ENCODE data around the gene MRPL23. TPM values are rescaled to one million over a fixed set of nuclear protein-coding genes. Genes with fewer than 3 reads are reported as not detected.

The MRPL23 gene
- total and polyA plus RNA-seq, 2 donors (not counting 1 experiment from before 2014, with no cell fraction given): 68.2 to 95.3 TPM

GRCh38 chr11:1959786-1960185 is 12.7 kb downstream of the MRPL23 start:
- no peak overlapping the region for H2AFZ ChIP-seq (ENCODE audit: low read length)
- H3K36me3 ChIP-seq (ENCODE audit: control insufficient read depth, insufficient read depth, low read length): no peaks in the 10 kb centered on the region
- no peak overlapping the region for H3K27ac ChIP-seq (ENCODE audit: insufficient read depth, low read length)
- no peaks in the 10 kb centered on the region for H3K9me3 ChIP-seq (ENCODE audit: control insufficient read depth, insufficient read depth, low read depth, low read length)
- no peaks in the 10 kb centered on the region for H3K4me1 ChIP-seq (ENCODE audit: control insufficient read depth, extremely low read depth, insufficient read depth, low read length)
- TF ChIP-seq EZH2 (IDR thresholded peaks at IDR 0.05; ENCODE audit: low read length, missing control alignments) (no peak), CTCF (conservative IDR thresholded peaks at IDR 0.05 in 1 of 2, IDR thresholded peaks at IDR 0.05 in 1 of 2; ENCODE audit: low read depth in 1 of 2, low read length in 2 of 2) (no peak)
- no peaks in the 10 kb centered on the region for H3K27me3 ChIP-seq (ENCODE audit: control insufficient read depth, insufficient read depth, low read length)
- no peak overlapping the region for H3K4me2 ChIP-seq (ENCODE audit: extremely low read depth, insufficient read depth, low read length)
- no peak overlapping the region for H3K9ac ChIP-seq (ENCODE audit: insufficient read depth, low read length)
- H3K4me3 ChIP-seq (replicated peaks in 1 of 4; ENCODE audit: control extremely low read depth in 1 of 4, insufficient read depth in 1 of 4, low read depth in 3 of 4, low read length in 4 of 4): no peak overlapping the region
- H4K20me1 ChIP-seq (ENCODE audit: control insufficient read depth, extremely low read depth, insufficient read depth, low read length): no peaks in the 10 kb centered on the region
- no peaks in the 10 kb centered on the region for H3K79me2 ChIP-seq (ENCODE audit: control insufficient read depth, insufficient read depth, low read length)
- DNase-seq (ENCODE audit: low read depth in 2 of 2): no peak

GRCh38 chr11:1963864-1964263 is 16.7 kb downstream of the MRPL23 start:
- TF ChIP-seq EZH2 (IDR thresholded peaks at IDR 0.05; ENCODE audit: low read length, missing control alignments) (no peak), CTCF (conservative IDR thresholded peaks at IDR 0.05 in 1 of 2, IDR thresholded peaks at IDR 0.05 in 1 of 2; ENCODE audit: low read depth in 1 of 2, low read length in 2 of 2) (no peak)
- H3K27ac ChIP-seq (ENCODE audit: insufficient read depth, low read length): no peak overlapping the region
- H3K4me3 ChIP-seq (replicated peaks in 1 of 4; ENCODE audit: control extremely low read depth in 1 of 4, insufficient read depth in 1 of 4, low read depth in 3 of 4, low read length in 4 of 4): no peak overlapping the region

GRCh38 chr11:1964348-1964747 is 17.2 kb downstream of the MRPL23 start:
- no peak overlapping the region for H3K4me2 ChIP-seq (ENCODE audit: extremely low read depth, insufficient read depth, low read length)
- H3K36me3 ChIP-seq (ENCODE audit: control insufficient read depth, insufficient read depth, low read length): no peaks in the 10 kb centered on the region
- TF ChIP-seq CTCF (conservative IDR thresholded peaks at IDR 0.05 in 1 of 2, IDR thresholded peaks at IDR 0.05 in 1 of 2; ENCODE audit: low read depth in 1 of 2, low read length in 2 of 2): no peak
- TF ChIP-seq EZH2 (IDR thresholded peaks at IDR 0.05; ENCODE audit: low read length, missing control alignments): no peak
- no peaks in the 10 kb centered on the region for H4K20me1 ChIP-seq (ENCODE audit: control insufficient read depth, extremely low read depth, insufficient read depth, low read length)
- H3K9ac ChIP-seq (ENCODE audit: insufficient read depth, low read length): no peak overlapping the region
- H3K27ac ChIP-seq (ENCODE audit: insufficient read depth, low read length): no peak overlapping the region
- no peaks in the 10 kb centered on the region for H3K27me3 ChIP-seq (ENCODE audit: control insufficient read depth, insufficient read depth, low read length)
- no peaks in the 10 kb centered on the region for H3K79me2 ChIP-seq (ENCODE audit: control insufficient read depth, insufficient read depth, low read length)
- H2AFZ ChIP-seq (ENCODE audit: low read length): no peak overlapping the region
- no peak overlapping the region for H3K4me3 ChIP-seq (replicated peaks in 1 of 4; ENCODE audit: control extremely low read depth in 1 of 4, insufficient read depth in 1 of 4, low read depth in 3 of 4, low read length in 4 of 4)
- H3K9me3 ChIP-seq (ENCODE audit: control insufficient read depth, insufficient read depth, low read depth, low read length): no peaks in the 10 kb centered on the region
- H3K4me1 ChIP-seq (ENCODE audit: control insufficient read depth, extremely low read depth, insufficient read depth, low read length): no peaks in the 10 kb centered on the region
- DNase-seq (ENCODE audit: low read depth in 2 of 2): no peak

More at GRCh38 chr11:1963864-1964263, 16.7 kb downstream of the MRPL23 start:
- no peak overlapping the region for H2AFZ ChIP-seq (ENCODE audit: low read length)
- no peaks in the 10 kb centered on the region for H3K36me3 ChIP-seq (ENCODE audit: control insufficient read depth, insufficient read depth, low read length)
- no peak for DNase-seq (ENCODE audit: low read depth in 2 of 2)
- H3K27me3 ChIP-seq (ENCODE audit: control insufficient read depth, insufficient read depth, low read length): no peaks in the 10 kb centered on the region
- H3K9ac ChIP-seq (ENCODE audit: insufficient read depth, low read length): no peak overlapping the region
- no peaks in the 10 kb centered on the region for H3K4me1 ChIP-seq (ENCODE audit: control insufficient read depth, extremely low read depth, insufficient read depth, low read length)
- H4K20me1 ChIP-seq (ENCODE audit: control insufficient read depth, extremely low read depth, insufficient read depth, low read length): no peaks in the 10 kb centered on the region
- no peaks in the 10 kb centered on the region for H3K9me3 ChIP-seq (ENCODE audit: control insufficient read depth, insufficient read depth, low read depth, low read length)
- H3K4me2 ChIP-seq (ENCODE audit: extremely low read depth, insufficient read depth, low read length): no peak overlapping the region
- H3K79me2 ChIP-seq (ENCODE audit: control insufficient read depth, insufficient read depth, low read length): no peaks in the 10 kb centered on the region
